GM12864 (cell line): ENCODE measurements around the gene OTUB2.

ENCODE experiments used
- DNase-seq: peaks from one replicate; pipeline ENCODE4 v3.0.0-alpha.2; 2011; ENCODE audit warnings: low read depth
- H3K4me3 ChIP-seq: 2 replicates; pipeline ENCODE4 v1.5.1; 2011; ENCODE audit warnings: mild to moderate bottlenecking, low read depth, low read length, control low read depth
- TF ChIP-seq, protein P1 (sequence below): IDR thresholded peaks from 2 replicates; pipeline ENCODE4 v1.5.1; 2011; ENCODE audit warnings: low read depth, mild to moderate bottlenecking, moderate library complexity, low read length, control low read depth, inconsistent platforms; ENCODE audit errors: missing control alignments

OTUB2 gene

DNA sequence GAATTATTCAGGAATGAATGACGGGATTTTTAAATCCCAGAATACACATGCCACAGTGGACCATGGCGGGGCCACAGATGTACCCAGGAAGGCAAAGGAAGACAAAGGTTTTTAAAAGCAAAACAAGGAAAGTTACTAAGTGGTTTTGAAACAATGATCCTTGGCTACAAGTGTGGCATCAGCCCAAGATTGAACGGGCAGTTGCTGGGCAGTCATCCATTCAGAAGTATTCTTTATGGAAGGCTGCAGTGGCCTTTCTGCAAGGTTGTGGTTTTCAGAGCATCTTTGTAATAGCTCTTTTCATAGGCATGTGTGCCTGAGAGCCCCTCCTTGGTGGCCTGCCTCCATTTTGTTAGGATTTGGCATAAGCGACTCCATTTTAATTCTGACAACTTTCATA is 71.0 kb downstream of the OTUB2 start:
- TF ChIP-seq, protein P1, sequence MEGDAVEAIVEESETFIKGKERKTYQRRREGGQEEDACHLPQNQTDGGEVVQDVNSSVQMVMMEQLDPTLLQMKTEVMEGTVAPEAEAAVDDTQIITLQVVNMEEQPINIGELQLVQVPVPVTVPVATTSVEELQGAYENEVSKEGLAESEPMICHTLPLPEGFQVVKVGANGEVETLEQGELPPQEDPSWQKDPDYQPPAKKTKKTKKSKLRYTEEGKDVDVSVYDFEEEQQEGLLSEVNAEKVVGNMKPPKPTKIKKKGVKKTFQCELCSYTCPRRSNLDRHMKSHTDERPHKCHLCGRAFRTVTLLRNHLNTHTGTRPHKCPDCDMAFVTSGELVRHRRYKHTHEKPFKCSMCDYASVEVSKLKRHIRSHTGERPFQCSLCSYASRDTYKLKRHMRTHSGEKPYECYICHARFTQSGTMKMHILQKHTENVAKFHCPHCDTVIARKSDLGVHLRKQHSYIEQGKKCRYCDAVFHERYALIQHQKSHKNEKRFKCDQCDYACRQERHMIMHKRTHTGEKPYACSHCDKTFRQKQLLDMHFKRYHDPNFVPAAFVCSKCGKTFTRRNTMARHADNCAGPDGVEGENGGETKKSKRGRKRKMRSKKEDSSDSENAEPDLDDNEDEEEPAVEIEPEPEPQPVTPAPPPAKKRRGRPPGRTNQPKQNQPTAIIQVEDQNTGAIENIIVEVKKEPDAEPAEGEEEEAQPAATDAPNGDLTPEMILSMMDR, result no peak
- no peak for DNase-seq
- H3K4me3 ChIP-seq, result no peak overlapping the region
